DOHH2 (cell line): ENCODE data around the gene FAM193A.

Source experiments
- EZH2phosphoT487 ChIP-seq: fragments of 200-600 bp; sonication (generic); IDR thresholded peaks from 2 replicates; pipeline ENCODE4 v1.6.1; 2017; ENCODE audit warnings: borderline replicate concordance, mild to moderate bottlenecking, antibody characterized with exemption, low read length, moderate library complexity, mixed read lengths
- TF ChIP-seq, protein P1 (sequence below): fragments of 200-600 bp; sonication (generic); IDR thresholded peaks from one replicate; pipeline ENCODE4 v1.5.1; 2014; ENCODE audit warnings: antibody characterized with exemption, mild to moderate bottlenecking, low read depth, low read length; ENCODE audit not compliant: poor library complexity, severe bottlenecking

DNA sequence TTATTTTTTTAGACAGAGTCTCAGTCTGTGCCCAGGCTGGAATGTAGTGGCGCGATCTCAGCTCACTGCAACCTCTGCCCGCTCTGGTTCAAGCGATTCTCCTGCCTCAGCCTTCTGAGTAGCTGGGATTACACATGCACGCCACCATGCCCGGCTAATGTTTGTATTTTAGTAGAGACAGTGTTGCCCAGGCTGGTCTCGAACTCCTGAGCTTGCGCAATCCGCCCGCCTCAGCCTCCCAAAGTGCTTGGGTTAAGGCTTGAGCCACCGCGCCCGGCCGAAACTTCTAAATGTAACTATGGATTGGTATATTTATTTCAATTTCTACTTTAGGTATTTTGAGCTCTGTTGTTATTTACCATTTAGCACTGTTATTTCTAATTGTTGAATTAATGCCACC is 79.4 kb downstream of the FAM193A start:
- TF ChIP-seq, protein P1, sequence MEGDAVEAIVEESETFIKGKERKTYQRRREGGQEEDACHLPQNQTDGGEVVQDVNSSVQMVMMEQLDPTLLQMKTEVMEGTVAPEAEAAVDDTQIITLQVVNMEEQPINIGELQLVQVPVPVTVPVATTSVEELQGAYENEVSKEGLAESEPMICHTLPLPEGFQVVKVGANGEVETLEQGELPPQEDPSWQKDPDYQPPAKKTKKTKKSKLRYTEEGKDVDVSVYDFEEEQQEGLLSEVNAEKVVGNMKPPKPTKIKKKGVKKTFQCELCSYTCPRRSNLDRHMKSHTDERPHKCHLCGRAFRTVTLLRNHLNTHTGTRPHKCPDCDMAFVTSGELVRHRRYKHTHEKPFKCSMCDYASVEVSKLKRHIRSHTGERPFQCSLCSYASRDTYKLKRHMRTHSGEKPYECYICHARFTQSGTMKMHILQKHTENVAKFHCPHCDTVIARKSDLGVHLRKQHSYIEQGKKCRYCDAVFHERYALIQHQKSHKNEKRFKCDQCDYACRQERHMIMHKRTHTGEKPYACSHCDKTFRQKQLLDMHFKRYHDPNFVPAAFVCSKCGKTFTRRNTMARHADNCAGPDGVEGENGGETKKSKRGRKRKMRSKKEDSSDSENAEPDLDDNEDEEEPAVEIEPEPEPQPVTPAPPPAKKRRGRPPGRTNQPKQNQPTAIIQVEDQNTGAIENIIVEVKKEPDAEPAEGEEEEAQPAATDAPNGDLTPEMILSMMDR = no peak
- no peak for TF ChIP-seq EZH2phosphoT487
